Measurements from ENCODE around the gene GJB1.

- TF ChIP-seq, protein P1, sequence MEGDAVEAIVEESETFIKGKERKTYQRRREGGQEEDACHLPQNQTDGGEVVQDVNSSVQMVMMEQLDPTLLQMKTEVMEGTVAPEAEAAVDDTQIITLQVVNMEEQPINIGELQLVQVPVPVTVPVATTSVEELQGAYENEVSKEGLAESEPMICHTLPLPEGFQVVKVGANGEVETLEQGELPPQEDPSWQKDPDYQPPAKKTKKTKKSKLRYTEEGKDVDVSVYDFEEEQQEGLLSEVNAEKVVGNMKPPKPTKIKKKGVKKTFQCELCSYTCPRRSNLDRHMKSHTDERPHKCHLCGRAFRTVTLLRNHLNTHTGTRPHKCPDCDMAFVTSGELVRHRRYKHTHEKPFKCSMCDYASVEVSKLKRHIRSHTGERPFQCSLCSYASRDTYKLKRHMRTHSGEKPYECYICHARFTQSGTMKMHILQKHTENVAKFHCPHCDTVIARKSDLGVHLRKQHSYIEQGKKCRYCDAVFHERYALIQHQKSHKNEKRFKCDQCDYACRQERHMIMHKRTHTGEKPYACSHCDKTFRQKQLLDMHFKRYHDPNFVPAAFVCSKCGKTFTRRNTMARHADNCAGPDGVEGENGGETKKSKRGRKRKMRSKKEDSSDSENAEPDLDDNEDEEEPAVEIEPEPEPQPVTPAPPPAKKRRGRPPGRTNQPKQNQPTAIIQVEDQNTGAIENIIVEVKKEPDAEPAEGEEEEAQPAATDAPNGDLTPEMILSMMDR (conservative IDR thresholded peaks at IDR 0.05; ENCODE audit: low read depth, low read length) = no peak
- no peak for TF ChIP-seq RAD21 (IDR thresholded peaks at IDR 0.05; ENCODE audit: low read length)
- no peak for TF ChIP-seq FOS (IDR thresholded peaks at IDR 0.05; ENCODE audit: low read depth, low read length)
- TF ChIP-seq POLR2A (IDR thresholded peaks at IDR 0.05; ENCODE audit: low read depth, low read length) = no peak
- TF ChIP-seq MXI1 (IDR thresholded peaks at IDR 0.05; ENCODE audit: borderline replicate concordance, low read depth, low read length) = no peak
- no peak for TF ChIP-seq RFX5 (IDR thresholded peaks at IDR 0.05; ENCODE audit: low read depth, low read length)
- TF ChIP-seq SMC3 (IDR thresholded peaks at IDR 0.05; ENCODE audit: low read depth, low read length) = no peak
- TF ChIP-seq ELK1 (IDR thresholded peaks at IDR 0.05; ENCODE audit: borderline replicate concordance, low read depth, low read length) = no peak
- no peak for TF ChIP-seq BHLHE40 (IDR thresholded peaks at IDR 0.05; ENCODE audit: low read depth, low read length)
- no peak for TF ChIP-seq CEBPB (IDR thresholded peaks at IDR 0.05; ENCODE audit: low read depth, low read length)
- TF ChIP-seq MAFK (IDR thresholded peaks at IDR 0.05; ENCODE audit: low read depth, low read length) = no peak
- TF ChIP-seq CHD1 (IDR thresholded peaks at IDR 0.05; ENCODE audit: low read depth, low read length) = no peak
- TF ChIP-seq RCOR1 (IDR thresholded peaks at IDR 0.05; ENCODE audit: insufficient replicate concordance, low read length) = no peak
- TF ChIP-seq MAZ (IDR thresholded peaks at IDR 0.05; ENCODE audit: borderline replicate concordance, low read depth, low read length) = no peak
Measured at GRCh38 chrX:71182871-71183270, 40.2 kb upstream of the GJB1 start.

All from IMR-90 (cell line).